ENCODE results near the gene PSMC6.

PSMC6 gene

GRCh38 chr14:52692248-52692962 is 14.6 kb upstream of the PSMC6 start:
- no peak overlapping the region for H3K27ac ChIP-seq (ENCODE audit: low read depth, low read length)
- no peaks in the 10 kb centered on the region for H3K27me3 ChIP-seq (ENCODE audit: control insufficient read depth in 1 of 2, insufficient read depth in 2 of 2, low read length in 2 of 2)
- H3K4me3 ChIP-seq (ENCODE audit: low read depth in 1 of 2, low read length in 2 of 2) = peak overlapping the region in 1 of 2 donors; percentile 3
- H3K4me1 ChIP-seq (ENCODE audit: control insufficient read depth in 1 of 2, insufficient read depth in 2 of 2, low read length in 2 of 2) = peaks cover 25 to 27% of the 10 kb centered on the region in 2 donors
- H3K36me3 ChIP-seq (ENCODE audit: control insufficient read depth in 1 of 2, insufficient read depth in 2 of 2, low read length in 2 of 2) = no peaks in the 10 kb centered on the region
- no peak overlapping the region for H3K9ac ChIP-seq (ENCODE audit: low read depth in 1 of 2, low read length in 2 of 2)
- no peaks in the 10 kb centered on the region for H3K9me3 ChIP-seq (ENCODE audit: control insufficient read depth in 1 of 2, low read length in 2 of 2)

DNA sequence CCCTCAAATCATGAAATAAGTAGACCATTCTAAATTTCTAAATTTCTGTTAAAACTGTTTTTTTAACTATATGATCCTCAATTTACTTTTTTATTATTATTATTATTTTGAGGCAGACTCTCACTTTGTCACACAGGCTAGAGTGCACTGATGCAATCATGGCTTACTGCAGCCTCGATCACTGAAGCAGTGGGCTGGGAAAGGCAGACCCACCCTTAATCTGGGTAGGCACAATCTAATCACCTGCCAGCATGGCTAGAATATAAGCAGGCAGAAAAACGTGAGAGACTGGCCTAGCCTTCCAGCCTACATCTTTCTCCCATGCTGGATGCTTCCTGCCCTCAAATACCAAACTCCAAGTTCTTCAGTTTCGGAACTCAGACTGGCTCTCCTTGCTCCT is 14.0 kb upstream of the PSMC6 start:
- no peaks in the 10 kb centered on the region for H3K36me3 ChIP-seq (ENCODE audit: control insufficient read depth in 1 of 2, insufficient read depth in 2 of 2, low read length in 2 of 2)

DNA sequence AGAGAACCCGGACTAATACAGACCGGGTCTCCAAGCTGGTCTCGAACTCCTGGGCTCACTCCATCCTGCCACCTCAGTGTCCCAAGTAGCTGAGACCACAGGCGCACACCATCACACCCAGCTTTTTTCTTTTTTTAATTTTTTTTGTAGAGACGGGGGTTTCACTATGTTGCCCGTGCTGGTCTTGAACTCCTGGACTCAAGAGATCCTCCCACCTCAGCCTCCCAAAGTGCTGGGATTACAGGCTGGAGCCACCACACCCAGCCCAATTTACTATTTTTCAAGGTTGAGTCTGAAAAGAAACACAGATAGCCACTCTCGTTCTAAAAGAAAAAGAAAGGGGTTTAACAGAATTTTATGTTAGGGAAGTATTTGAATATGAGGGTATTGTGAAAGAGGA is 13.5 kb upstream of the PSMC6 start:
- Histone ChIP-seq H3K36me3 (ENCODE audit: control insufficient read depth in 1 of 2, insufficient read depth in 2 of 2, low read length in 2 of 2) (no peaks in the 10 kb centered on the region), H3K9me3 (ENCODE audit: control insufficient read depth in 1 of 2, low read length in 2 of 2) (no peaks in the 10 kb centered on the region), H3K9ac (ENCODE audit: low read depth in 1 of 2, low read length in 2 of 2) (peak overlapping the region in 1 of 2 donors; percentile 98), H3K27ac (ENCODE audit: low read depth, low read length) (no peak overlapping the region), H3K4me1 (ENCODE audit: control insufficient read depth in 1 of 2, insufficient read depth in 2 of 2, low read length in 2 of 2) (peaks cover 19 to 20% of the 10 kb centered on the region in 2 donors), H3K27me3 (ENCODE audit: control insufficient read depth in 1 of 2, insufficient read depth in 2 of 2, low read length in 2 of 2) (no peaks in the 10 kb centered on the region), H3K4me3 (ENCODE audit: low read depth in 1 of 2, low read length in 2 of 2) (no peak overlapping the region)

More for the DNA sequence above, 14.0 kb upstream of the PSMC6 start:
- no peak overlapping the region for H3K9ac ChIP-seq (ENCODE audit: low read depth in 1 of 2, low read length in 2 of 2)
- H3K9me3 ChIP-seq (ENCODE audit: control insufficient read depth in 1 of 2, low read length in 2 of 2) = no peaks in the 10 kb centered on the region
- no peaks in the 10 kb centered on the region for H3K27me3 ChIP-seq (ENCODE audit: control insufficient read depth in 1 of 2, insufficient read depth in 2 of 2, low read length in 2 of 2)
- peaks cover 20 to 21% of the 10 kb centered on the region in 2 donors for H3K4me1 ChIP-seq (ENCODE audit: control insufficient read depth in 1 of 2, insufficient read depth in 2 of 2, low read length in 2 of 2)
- H3K27ac ChIP-seq (ENCODE audit: low read depth, low read length) = no peak overlapping the region
- no peak overlapping the region for H3K4me3 ChIP-seq (ENCODE audit: low read depth in 1 of 2, low read length in 2 of 2)

DNA sequence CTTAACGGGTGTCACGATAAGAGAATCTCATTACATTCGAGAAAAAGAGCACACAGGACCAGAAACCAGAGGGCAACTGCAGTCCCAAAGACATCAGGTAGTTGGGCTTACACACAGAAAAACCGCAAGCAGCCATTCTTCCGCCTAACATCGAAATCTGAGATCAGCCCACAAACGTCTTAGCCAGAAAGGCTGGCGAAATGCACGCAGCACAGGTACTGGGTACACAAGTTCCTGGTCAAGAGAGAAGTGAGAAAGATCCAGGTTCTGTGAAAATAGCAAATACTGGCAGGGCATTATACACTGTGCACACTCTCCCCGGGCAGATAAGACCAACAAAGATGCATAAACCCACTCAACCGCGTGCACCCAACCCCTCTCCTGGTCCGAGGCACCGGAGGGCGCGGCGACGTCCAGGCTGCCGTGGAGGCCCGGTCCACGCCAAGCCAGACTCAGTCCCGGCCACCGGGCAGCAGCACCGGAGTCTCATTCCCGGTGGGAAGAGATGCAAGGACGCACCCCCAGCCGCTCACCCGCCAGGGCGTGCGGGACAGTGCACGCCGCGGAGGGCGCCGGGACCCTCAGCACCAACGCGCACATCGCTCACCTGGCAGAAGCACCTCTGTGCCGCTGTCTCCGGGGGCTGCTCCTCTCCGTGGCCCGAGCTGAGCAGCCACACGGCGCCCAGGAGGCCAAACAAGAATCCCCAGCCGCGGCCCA is 12.1 kb upstream of the PSMC6 start:
- Histone ChIP-seq H3K4me3 (ENCODE audit: low read depth in 1 of 2, low read length in 2 of 2) (peak overlapping the region; percentile 82 to 99), H3K27ac (ENCODE audit: low read depth, low read length) (peak overlapping the region; percentile 99), H3K36me3 (ENCODE audit: control insufficient read depth in 1 of 2, insufficient read depth in 2 of 2, low read length in 2 of 2) (no peaks in the 10 kb centered on the region), H3K4me1 (ENCODE audit: control insufficient read depth in 1 of 2, insufficient read depth in 2 of 2, low read length in 2 of 2) (peaks cover 17 to 19% of the 10 kb centered on the region in 2 donors), H3K9me3 (ENCODE audit: control insufficient read depth in 1 of 2, low read length in 2 of 2) (no peaks in the 10 kb centered on the region), H3K9ac (ENCODE audit: low read depth in 1 of 2, low read length in 2 of 2) (peak overlapping the region; percentile 87 to 98), H3K27me3 (ENCODE audit: control insufficient read depth in 1 of 2, insufficient read depth in 2 of 2, low read length in 2 of 2) (no peaks in the 10 kb centered on the region)

- H3K27ac ChIP-seq (ENCODE audit: low read depth, low read length) = peak within 1 kb of the TSS; percentile 99
- peak within 1 kb of the TSS; percentile 87 to 98 for H3K9ac ChIP-seq (ENCODE audit: low read depth in 1 of 2, low read length in 2 of 2)
- peaks cover 19 to 21% of the 10 kb centered on the region in 2 donors for H3K4me1 ChIP-seq (ENCODE audit: control insufficient read depth in 1 of 2, insufficient read depth in 2 of 2, low read length in 2 of 2)
- peak within 1 kb of the TSS; percentile 82 to 99 for H3K4me3 ChIP-seq (ENCODE audit: low read depth in 1 of 2, low read length in 2 of 2)
- no peaks in the 10 kb centered on the region for H3K9me3 ChIP-seq (ENCODE audit: control insufficient read depth in 1 of 2, low read length in 2 of 2)
- H3K27me3 ChIP-seq (ENCODE audit: control insufficient read depth in 1 of 2, insufficient read depth in 2 of 2, low read length in 2 of 2) = no peaks in the 10 kb centered on the region
- no peaks in the 10 kb centered on the region for H3K36me3 ChIP-seq (ENCODE audit: control insufficient read depth in 1 of 2, insufficient read depth in 2 of 2, low read length in 2 of 2)
Measured at GRCh38 chr14:52695481-52696091, 11.4 kb upstream of the PSMC6 start, which contains the start of gene ERO1A. Gene ERO1A, minus strand, starts transcription at chr14:52695558. Its CDS starts 77 bp downstream, at chr14:52695481.

- peaks cover 6 to 17% of the 10 kb centered on the region in 2 donors for H3K4me1 ChIP-seq (ENCODE audit: control insufficient read depth in 1 of 2, insufficient read depth in 2 of 2, low read length in 2 of 2)
- no peak overlapping the region for H3K27ac ChIP-seq (ENCODE audit: low read depth, low read length)
- peak overlapping the region in 1 of 2 donors; percentile 39 for H3K9ac ChIP-seq (ENCODE audit: low read depth in 1 of 2, low read length in 2 of 2)
- H3K27me3 ChIP-seq (ENCODE audit: control insufficient read depth in 1 of 2, insufficient read depth in 2 of 2, low read length in 2 of 2) = no peaks in the 10 kb centered on the region
- H3K9me3 ChIP-seq (ENCODE audit: control insufficient read depth in 1 of 2, low read length in 2 of 2) = no peaks in the 10 kb centered on the region
- H3K4me3 ChIP-seq (ENCODE audit: low read depth in 1 of 2, low read length in 2 of 2) = no peak overlapping the region
- H3K36me3 ChIP-seq (ENCODE audit: control insufficient read depth in 1 of 2, insufficient read depth in 2 of 2, low read length in 2 of 2) = no peaks in the 10 kb centered on the region
Measured at GRCh38 chr14:52700701-52701172, 6.3 kb upstream of the PSMC6 start.

- Histone ChIP-seq H3K36me3 (ENCODE audit: control insufficient read depth in 1 of 2, insufficient read depth in 2 of 2, low read length in 2 of 2) (no peaks in the 10 kb centered on the region), H3K4me1 (ENCODE audit: control insufficient read depth in 1 of 2, insufficient read depth in 2 of 2, low read length in 2 of 2) (peaks cover 5 to 17% of the 10 kb centered on the region in 2 donors), H3K9ac (ENCODE audit: low read depth in 1 of 2, low read length in 2 of 2) (no peak overlapping the region), H3K27me3 (ENCODE audit: control insufficient read depth in 1 of 2, insufficient read depth in 2 of 2, low read length in 2 of 2) (no peaks in the 10 kb centered on the region), H3K9me3 (ENCODE audit: control insufficient read depth in 1 of 2, low read length in 2 of 2) (no peaks in the 10 kb centered on the region), H3K4me3 (ENCODE audit: low read depth in 1 of 2, low read length in 2 of 2) (no peak overlapping the region), H3K27ac (ENCODE audit: low read depth, low read length) (peak overlapping the region; percentile 23)
Measured at GRCh38 chr14:52701223-52701622, 5.8 kb upstream of the PSMC6 start.

- Histone ChIP-seq H3K4me3 (ENCODE audit: low read depth in 1 of 2, low read length in 2 of 2) (no peak overlapping the region), H3K9ac (ENCODE audit: low read depth in 1 of 2, low read length in 2 of 2) (no peak overlapping the region), H3K36me3 (ENCODE audit: control insufficient read depth in 1 of 2, insufficient read depth in 2 of 2, low read length in 2 of 2) (no peaks in the 10 kb centered on the region), H3K27ac (ENCODE audit: low read depth, low read length) (no peak overlapping the region), H3K4me1 (ENCODE audit: control insufficient read depth in 1 of 2, insufficient read depth in 2 of 2, low read length in 2 of 2) (peaks cover 13 to 28% of the 10 kb centered on the region in 2 donors), H3K27me3 (ENCODE audit: control insufficient read depth in 1 of 2, insufficient read depth in 2 of 2, low read length in 2 of 2) (no peaks in the 10 kb centered on the region), H3K9me3 (ENCODE audit: control insufficient read depth in 1 of 2, low read length in 2 of 2) (no peaks in the 10 kb centered on the region)
Measured at GRCh38 chr14:52703225-52703624, 3.8 kb upstream of the PSMC6 start.

GRCh38 chr14:52703664-52704063 is 3.3 kb upstream of the PSMC6 start:
- H3K4me3 ChIP-seq (ENCODE audit: low read depth in 1 of 2, low read length in 2 of 2) = no peak overlapping the region
- no peak overlapping the region for H3K9ac ChIP-seq (ENCODE audit: low read depth in 1 of 2, low read length in 2 of 2)
- H3K27ac ChIP-seq (ENCODE audit: low read depth, low read length) = no peak overlapping the region
- no peaks in the 10 kb centered on the region for H3K27me3 ChIP-seq (ENCODE audit: control insufficient read depth in 1 of 2, insufficient read depth in 2 of 2, low read length in 2 of 2)
- H3K4me1 ChIP-seq (ENCODE audit: control insufficient read depth in 1 of 2, insufficient read depth in 2 of 2, low read length in 2 of 2) = peaks cover 16 to 32% of the 10 kb centered on the region in 2 donors
- H3K36me3 ChIP-seq (ENCODE audit: control insufficient read depth in 1 of 2, insufficient read depth in 2 of 2, low read length in 2 of 2) = peaks cover 0 to under 1% of the 10 kb centered on the region in 2 donors
- H3K9me3 ChIP-seq (ENCODE audit: control insufficient read depth in 1 of 2, low read length in 2 of 2) = no peaks in the 10 kb centered on the region

GRCh38 chr14:52706286-52706685 is 714 bp upstream of the PSMC6 start:
- Histone ChIP-seq H3K27ac (ENCODE audit: low read depth, low read length) (peak overlapping the region; percentile 82), H3K4me1 (ENCODE audit: control insufficient read depth in 1 of 2, insufficient read depth in 2 of 2, low read length in 2 of 2) (peaks cover 13 to 26% of the 10 kb centered on the region in 2 donors), H3K4me3 (ENCODE audit: low read depth in 1 of 2, low read length in 2 of 2) (peak overlapping the region; percentile 91 to 99), H3K36me3 (ENCODE audit: control insufficient read depth in 1 of 2, insufficient read depth in 2 of 2, low read length in 2 of 2) (peaks cover 3 to 17% of the 10 kb centered on the region in 2 donors), H3K9me3 (ENCODE audit: control insufficient read depth in 1 of 2, low read length in 2 of 2) (no peaks in the 10 kb centered on the region), H3K9ac (ENCODE audit: low read depth in 1 of 2, low read length in 2 of 2) (peak overlapping the region; percentile 71 to 91), H3K27me3 (ENCODE audit: control insufficient read depth in 1 of 2, insufficient read depth in 2 of 2, low read length in 2 of 2) (no peaks in the 10 kb centered on the region)

Measured in duodenal mucosa (tissue), 2 donors.